CD4-positive, alpha-beta T cell (primary cell): Measurements from ENCODE around the gene SYT17. TPM values are rescaled to one million over a fixed set of nuclear protein-coding genes. Genes with fewer than 3 reads are reported as not detected.

Experiments used
- ATAC-seq: fragments of 200-7000 bp; cut with Tn5 transposase; one replicate; pipeline ENCODE4 v1.10.0; 2022; ENCODE audit warnings: mild to moderate bottlenecking; ENCODE audit not compliant: poor library complexity
- CTCF ChIA-PET: fragments of 350-600 bp; sonication (Branson Sonifier 250); formaldehyde crosslinking; loops from one replicate; lab custom pipeline; 2021; ENCODE audit warnings: antibody characterized with exemption, inconsistent platforms; lab: Charles Lee
- POLR2A ChIA-PET: fragments of 350-600 bp; sonication (Branson Sonifier 250); formaldehyde crosslinking; loops from one replicate; lab custom pipeline; 2021; ENCODE audit warnings: antibody characterized with exemption, inconsistent platforms; lab: Charles Lee
- DNase-seq, 14 experiments: peaks; one replicate each; pipeline ENCODE4 v3.0.0-alpha.2; 2013 to 2020; ENCODE audit warnings: mixed read lengths in 2 of 14
- H3K27ac ChIP-seq, 2 donors: one replicate each; pipeline versions ENCODE4 v1.5.1 to v1.7.0; 2013; ENCODE audit warnings: low read length in 2 of 2, low read depth in 1 of 2, mild to moderate bottlenecking in 1 of 2
- H3K27me3 ChIP-seq, 2 experiments: 1 replicate in 1 of 2; 2 replicates in 1 of 2; pipeline versions ENCODE4 v1.6.1 to v1.7.0; 2013; ENCODE audit warnings: low read length in 2 of 2, control low read depth in 1 of 2, mild to moderate bottlenecking in 1 of 2, moderate library complexity in 1 of 2; ENCODE audit not compliant: insufficient read depth in 2 of 2, control insufficient read depth in 1 of 2
- H3K36me3 ChIP-seq: one replicate; pipeline ENCODE4 v1.6.1; 2013; ENCODE audit warnings: low read length, control low read depth; ENCODE audit not compliant: insufficient read depth
- H3K4me1 ChIP-seq: one replicate; pipeline ENCODE4 v1.6.1; 2013; ENCODE audit warnings: low read length, control low read depth; ENCODE audit not compliant: insufficient read depth
- H3K4me3 ChIP-seq: one replicate; pipeline ENCODE4 v1.5.1; 2013; ENCODE audit warnings: mild to moderate bottlenecking, low read length, moderate library complexity
- H3K9me3 ChIP-seq, 2 experiments: 1 replicate in 1 of 2; 2 replicates in 1 of 2; pipeline versions ENCODE4 v1.6.1 to v1.7.0; 2013; ENCODE audit warnings: low read length in 2 of 2, mild to moderate bottlenecking in 2 of 2, control low read depth in 1 of 2, moderate library complexity in 1 of 2; ENCODE audit not compliant: control insufficient read depth in 1 of 2, insufficient read depth in 1 of 2
- H3K27ac Mint-ChIP-seq: one replicate; pipeline ENCODE4 v1.8.0; 2020; ENCODE audit warnings: mixed read lengths
- H3K27me3 Mint-ChIP-seq: one replicate; pipeline ENCODE4 v1.8.0; 2021; ENCODE audit warnings: mixed read lengths
- H3K36me3 Mint-ChIP-seq: one replicate; pipeline ENCODE4 v1.8.0; 2021; ENCODE audit warnings: low read depth, mixed read lengths
- H3K4me1 Mint-ChIP-seq: one replicate; pipeline ENCODE4 v1.8.0; 2021; ENCODE audit warnings: low read depth, mixed read lengths
- H3K4me3 Mint-ChIP-seq: one replicate; pipeline ENCODE4 v1.8.0; 2020; ENCODE audit warnings: mild to moderate bottlenecking, mixed read lengths
- H3K9me3 Mint-ChIP-seq: one replicate; pipeline ENCODE4 v1.8.0; 2020; ENCODE audit warnings: mixed read lengths
- CTCF ChIP-seq: fragments of 200-600 bp; IDR thresholded peaks from one replicate; pipeline ENCODE4 v1.8.0; 2022; ENCODE audit warnings: antibody characterized with exemption, mild to moderate bottlenecking
- intact Hi-C, 2 experiments: fragments of 100-400 bp; cut with DNase I in 1 of 2; cut with micrococcal nuclease in 1 of 2; formaldehyde crosslinking; loops; one replicate each; pipeline versions ENCODE4 v1.15.1 to v1.9.0; 2023 to 2025; cut with DNase I, micrococcal nuclease
- total RNA-seq, 174 experiments: library from RNA in 2 of 174; stranded (reverse) in 2 of 174; gene quantifications; one replicate each; pipeline ENCODE4 v1.2.3 and lab custom pipeline; 2021 to 2026

The SYT17 gene
- total RNA-seq, 2 experiments from 2014 or later = not detected

DNA sequence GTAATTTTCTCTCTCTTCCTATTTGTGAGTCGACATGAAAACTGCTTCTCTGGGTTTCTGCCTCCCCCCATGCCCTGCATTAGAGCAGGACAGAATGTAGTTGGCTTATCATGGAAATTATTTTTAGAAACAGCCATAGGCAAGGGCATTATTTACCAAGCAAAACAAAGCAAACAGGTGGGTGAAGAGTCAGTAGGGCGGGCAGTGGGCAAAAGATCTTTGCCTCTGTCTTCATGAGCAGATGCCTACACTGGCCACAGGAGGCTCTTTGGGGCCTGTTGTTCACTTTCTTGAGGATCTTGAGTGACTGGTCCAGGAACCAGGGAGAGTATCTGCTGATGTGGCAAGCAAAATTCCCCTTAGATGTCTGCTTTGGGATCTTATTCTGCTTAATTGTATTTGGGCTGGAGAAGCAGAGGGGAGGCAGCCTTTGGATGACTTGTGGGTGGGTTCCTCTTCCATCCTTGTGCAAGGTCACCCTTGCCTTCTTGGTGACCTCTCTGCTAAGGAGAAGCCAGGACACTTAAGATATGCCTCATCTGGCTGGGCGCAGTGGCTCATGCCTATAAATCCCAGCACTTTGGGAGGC lies 75.0 kb downstream of the SYT17 start:
- Histone ChIP-seq H3K4me3 (no peak overlapping the region), H3K36me3 (no peaks in the 10 kb centered on the region), H3K27ac (no peak overlapping the region), H3K27me3 (no peaks in the 10 kb centered on the region), H3K4me1 (no peaks in the 10 kb centered on the region), H3K9me3 (peaks cover 0 to 41% of the 10 kb centered on the region in 2 experiments)
- no peak overlapping the region for H3K27ac Mint-ChIP-seq
- DNase-seq = no peak
- TF ChIP-seq CTCF = no peak
- H3K4me3 Mint-ChIP-seq = no peak overlapping the region
- no peaks in the 10 kb centered on the region for H3K4me1 Mint-ChIP-seq
- POLR2A ChIA-PET = no interaction called here
- CTCF ChIA-PET = no interaction called here
- intact Hi-C loops = no loop called here
- no peaks in the 10 kb centered on the region for H3K36me3 Mint-ChIP-seq
- H3K27me3 Mint-ChIP-seq = no peaks in the 10 kb centered on the region
- peaks cover 8% of the 10 kb centered on the region for H3K9me3 Mint-ChIP-seq
- no peak for ATAC-seq

DNA sequence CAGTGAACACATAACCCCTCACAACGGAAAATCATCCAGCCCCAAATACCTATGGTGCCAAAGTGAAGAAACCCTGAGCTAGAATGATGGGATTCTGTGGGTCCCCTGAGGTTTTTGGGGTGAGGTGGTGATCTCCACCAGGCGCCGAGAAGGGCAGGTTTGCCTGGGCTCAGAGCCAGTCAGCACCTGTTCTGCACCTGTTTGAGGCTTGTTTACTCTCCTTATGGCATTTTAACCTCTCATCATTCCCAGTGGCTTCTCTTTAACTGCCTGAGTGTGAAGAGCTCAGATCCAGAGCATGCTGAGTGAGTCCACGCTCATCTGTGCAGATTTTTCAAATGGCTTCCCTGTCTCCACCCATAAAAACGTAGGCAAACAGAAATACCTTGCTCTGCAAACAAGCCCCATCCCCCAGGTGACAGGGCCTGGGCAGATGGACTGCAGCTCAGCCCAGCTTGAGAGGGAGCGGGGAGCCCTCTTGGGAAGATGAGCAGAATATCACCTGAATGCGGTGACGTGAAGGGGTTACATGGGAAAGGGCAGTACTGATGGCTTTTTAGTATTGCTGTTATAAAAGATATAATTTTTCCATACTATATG lies 77.4 kb downstream of the SYT17 start:
- Histone ChIP-seq H3K36me3 (no peaks in the 10 kb centered on the region), H3K4me3 (no peak overlapping the region), H3K4me1 (no peaks in the 10 kb centered on the region), H3K9me3 (peaks cover 0 to 21% of the 10 kb centered on the region in 2 experiments), H3K27ac (no peak overlapping the region), H3K27me3 (no peaks in the 10 kb centered on the region)
- CTCF ChIA-PET = no interaction called here
- POLR2A ChIA-PET = no interaction called here
- no peak for DNase-seq
- no peaks in the 10 kb centered on the region for H3K27me3 Mint-ChIP-seq
- H3K9me3 Mint-ChIP-seq = peaks cover 6% of the 10 kb centered on the region
- no peaks in the 10 kb centered on the region for H3K4me1 Mint-ChIP-seq
- intact Hi-C loops = no loop called here
- H3K27ac Mint-ChIP-seq = no peak overlapping the region
- no peaks in the 10 kb centered on the region for H3K36me3 Mint-ChIP-seq
- no peak for TF ChIP-seq CTCF
- ATAC-seq = no peak
- no peak overlapping the region for H3K4me3 Mint-ChIP-seq

- POLR2A ChIA-PET = no interaction called here
- no peaks in the 10 kb centered on the region for H3K36me3 ChIP-seq
- peaks cover 13% of the 10 kb centered on the region for H3K27me3 Mint-ChIP-seq
- no peaks in the 10 kb centered on the region for H3K4me1 ChIP-seq
- H3K9me3 Mint-ChIP-seq = peaks cover under 1% of the 10 kb centered on the region
- intact Hi-C loops = no loop called here
- H3K27me3 ChIP-seq = peaks cover 2 to 5% of the 10 kb centered on the region in 2 experiments
- CTCF ChIA-PET = no interaction called here
- DNase-seq (no peak), ATAC-seq (no peak)
- H3K9me3 ChIP-seq = no peaks in the 10 kb centered on the region
- H3K4me3 ChIP-seq = no peak overlapping the region
- H3K27ac ChIP-seq = no peak overlapping the region
- no peaks in the 10 kb centered on the region for H3K36me3 Mint-ChIP-seq
- H3K27ac Mint-ChIP-seq = no peak overlapping the region
- H3K4me3 Mint-ChIP-seq = no peak overlapping the region
- TF ChIP-seq CTCF = no peak
- no peaks in the 10 kb centered on the region for H3K4me1 Mint-ChIP-seq
Measured at GRCh38 chr16:19252904-19253303, 84.9 kb downstream of the SYT17 start.
